HG03432 (cell line): Measurements from ENCODE around the gene HNRNPC.
"Not testable (repeated sequence)": the region's sequence is repeated elsewhere in the genome, so short reads cannot be mapped to it uniquely, and the experiment has no call there.

Experiments used
- ATAC-seq: cut with Tn5 transposase; IDR thresholded peaks from one replicate; pipeline ENCODE4 v1.9.1; 2021; ENCODE audit warnings: mild to moderate bottlenecking, moderate library complexity; ENCODE audit not compliant: unreplicated experiment

Gene HNRNPC

GRCh38 chr14:21248338-21248737, 20.9 kb downstream of the HNRNPC start:
- no peak for ATAC-seq

GRCh38 chr14:21245813-21246212, 23.4 kb downstream of the HNRNPC start:
- no peak for ATAC-seq

DNA sequence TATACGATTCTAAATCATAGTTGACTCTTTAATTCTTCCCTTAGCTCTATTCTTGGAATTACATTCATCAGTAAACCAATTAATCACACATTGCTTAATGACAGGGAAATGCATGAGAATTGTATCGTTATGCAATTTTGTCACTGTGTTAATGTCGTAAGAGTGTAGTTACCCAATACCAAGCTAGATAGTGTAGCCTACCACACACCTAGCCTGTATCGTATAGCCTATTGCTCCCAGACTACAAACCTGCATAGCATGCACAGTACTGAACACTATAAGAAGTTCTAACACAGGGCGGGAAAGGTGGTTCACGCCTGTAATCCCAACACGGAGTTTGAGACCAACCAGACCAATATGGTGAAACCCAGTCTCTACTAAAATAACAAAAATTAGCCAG, 24.7 kb downstream of the HNRNPC start:
- ATAC-seq, result no peak

DNA sequence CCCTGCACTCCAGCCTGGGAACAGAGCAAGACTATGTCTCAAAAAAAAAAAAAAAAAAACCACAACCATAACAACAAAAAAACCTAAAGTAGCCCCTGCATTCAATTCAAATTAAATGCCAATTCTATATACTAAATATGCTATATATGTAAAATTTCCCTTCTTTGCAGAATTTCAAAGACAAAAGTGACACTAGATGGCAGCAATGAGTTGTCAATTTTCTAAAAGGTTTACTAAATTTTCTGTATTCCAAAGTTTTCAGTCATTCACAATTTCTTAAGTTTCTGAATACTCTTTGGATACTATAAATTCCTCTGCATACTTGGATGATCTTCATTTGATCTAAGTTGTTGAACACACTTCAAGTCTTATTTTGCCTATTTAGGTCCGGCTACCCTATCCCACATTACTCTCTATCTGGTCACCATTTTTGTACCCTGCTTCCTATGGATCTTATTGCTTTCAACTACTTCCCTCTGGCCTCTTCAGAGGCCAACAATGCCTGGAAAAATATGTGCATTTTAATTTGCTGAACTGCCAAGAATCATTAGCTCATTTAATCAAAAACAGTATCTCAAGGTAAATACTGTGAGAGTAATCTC, 27.9 kb downstream of the HNRNPC start:
- no peak for ATAC-seq

DNA sequence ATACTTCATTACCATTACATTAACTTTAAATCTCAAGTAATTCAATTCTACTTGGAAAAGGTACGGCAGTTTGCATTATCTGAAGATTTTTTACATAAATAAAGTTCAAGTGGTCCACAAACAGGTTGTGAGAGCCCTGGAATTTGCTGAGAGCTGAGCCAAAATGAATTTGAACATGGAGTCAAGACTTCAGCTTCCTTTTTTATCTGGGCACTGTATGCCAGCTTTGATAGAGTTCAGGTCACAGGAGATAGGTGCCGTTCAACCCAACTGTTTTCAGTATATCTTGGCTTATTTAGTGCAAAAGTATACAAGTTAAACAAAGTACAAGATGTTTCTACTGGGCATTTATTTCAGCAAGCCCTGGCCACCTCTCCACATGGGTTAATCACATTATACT, 28.8 kb downstream of the HNRNPC start:
- no peak for ATAC-seq

- no peak for ATAC-seq
These were observed 30.3 kb downstream of the HNRNPC start for GRCh38 chr14:21238823-21239518.

DNA sequence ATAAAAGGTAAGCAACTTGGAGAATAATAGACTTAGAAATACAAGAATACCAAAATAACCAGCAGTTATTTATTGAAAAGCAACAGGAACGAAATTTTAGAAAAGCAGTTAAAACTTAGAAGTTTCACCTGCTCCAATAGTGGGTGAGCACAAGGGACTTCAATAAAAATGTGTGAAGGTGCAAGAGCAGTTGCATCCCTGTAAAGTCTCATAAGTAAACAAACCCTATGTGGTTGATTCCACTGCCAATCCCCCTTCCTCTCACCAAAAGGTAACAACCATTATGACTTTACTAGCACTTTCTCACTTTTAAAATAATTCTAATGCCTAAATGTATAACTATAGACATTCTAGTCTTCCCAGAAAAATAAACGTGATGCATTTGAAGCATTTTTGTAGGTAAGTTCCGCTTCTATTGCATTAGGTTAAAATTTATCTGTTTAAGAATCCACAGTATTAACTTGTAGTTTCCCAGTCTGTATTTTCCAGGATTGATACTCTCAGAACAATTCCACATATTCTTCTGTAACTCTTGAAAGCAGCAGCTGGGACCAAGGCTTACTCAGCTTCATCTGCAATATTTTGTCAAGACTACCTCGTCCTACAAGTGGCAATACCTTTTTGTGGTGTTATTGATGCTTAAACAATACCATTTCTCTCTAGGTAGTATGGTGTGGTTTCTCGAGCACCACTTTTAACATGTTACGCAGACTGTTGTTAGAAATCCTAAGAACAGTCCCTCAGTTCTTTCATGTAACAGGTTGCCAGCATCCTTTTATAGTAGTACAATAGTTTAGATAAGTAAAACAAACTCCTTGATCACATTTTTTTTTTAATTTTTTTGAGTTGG, 32.1 kb downstream of the HNRNPC start:
- ATAC-seq, result no peak

DNA sequence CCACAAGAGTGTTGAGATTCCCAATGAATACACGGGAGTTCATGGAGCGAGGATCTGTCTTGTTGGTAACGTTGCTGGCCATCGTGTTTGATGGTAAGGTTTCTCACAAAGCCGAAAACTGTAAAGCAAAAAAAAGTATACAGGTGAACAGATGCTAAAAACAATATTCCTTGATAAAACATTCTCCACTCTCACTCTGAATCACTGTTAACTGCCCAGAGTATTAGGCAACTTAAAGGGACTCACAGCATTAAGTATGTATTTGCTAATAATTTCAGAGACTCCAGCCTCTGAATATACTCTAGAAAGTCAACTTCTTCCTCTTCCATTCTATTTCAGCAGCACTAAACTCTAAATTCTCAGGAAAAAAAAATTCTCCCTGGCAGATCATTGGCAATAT, 35.1 kb downstream of the HNRNPC start:
- no peak for ATAC-seq

- no peak for ATAC-seq
These were observed 35.7 kb downstream of the HNRNPC start for GRCh38 chr14:21233457-21234076.

DNA sequence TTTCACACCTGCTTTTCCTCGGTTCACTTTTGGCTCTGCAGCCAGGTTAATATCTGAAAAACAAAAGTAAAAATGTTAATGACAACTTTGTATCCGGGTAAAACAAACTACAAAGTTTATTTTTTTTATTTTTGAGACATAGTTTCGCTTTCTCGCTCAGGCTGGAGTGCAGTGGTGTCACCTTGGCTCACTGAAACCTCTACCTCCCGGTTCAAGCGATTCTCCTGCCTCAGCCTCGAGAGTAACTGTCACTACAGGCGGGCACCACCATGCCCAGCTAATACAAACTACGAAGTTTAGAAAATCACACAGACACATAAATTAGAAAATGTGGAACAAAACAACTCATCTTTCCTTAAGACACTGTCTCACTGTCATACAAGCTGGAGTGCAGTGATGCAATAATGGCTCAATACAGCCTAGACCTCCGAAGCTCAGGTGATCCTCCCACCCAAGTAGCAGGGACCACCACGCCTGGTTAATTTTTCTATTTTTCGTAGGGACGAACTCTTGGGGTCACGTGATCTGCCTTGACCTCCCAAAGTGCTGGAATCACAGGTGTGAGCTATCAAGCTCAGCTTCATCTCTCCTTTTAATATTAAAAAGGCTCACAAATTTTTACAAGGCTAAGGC, 38.1 kb downstream of the HNRNPC start:
- ATAC-seq, result no peak

DNA sequence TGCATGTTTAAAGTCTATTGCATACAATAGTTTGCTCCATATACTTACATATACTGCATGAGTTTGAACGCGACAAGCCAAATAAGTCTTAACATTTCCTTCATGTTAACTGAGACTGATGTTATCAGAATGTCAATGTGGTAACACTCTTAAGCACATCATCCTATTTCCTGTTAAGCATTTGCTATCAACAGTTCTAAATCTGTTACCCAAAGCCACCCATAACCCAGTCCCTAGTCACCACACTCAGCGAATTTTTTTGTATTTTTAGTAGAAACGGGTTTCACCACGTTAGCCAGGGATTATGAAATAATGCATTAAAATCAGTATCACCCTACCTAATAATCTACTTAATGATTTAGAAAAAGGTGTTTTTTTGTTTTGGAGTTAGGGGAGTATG, 39.4 kb downstream of the HNRNPC start:
- ATAC-seq, result no peak

DNA sequence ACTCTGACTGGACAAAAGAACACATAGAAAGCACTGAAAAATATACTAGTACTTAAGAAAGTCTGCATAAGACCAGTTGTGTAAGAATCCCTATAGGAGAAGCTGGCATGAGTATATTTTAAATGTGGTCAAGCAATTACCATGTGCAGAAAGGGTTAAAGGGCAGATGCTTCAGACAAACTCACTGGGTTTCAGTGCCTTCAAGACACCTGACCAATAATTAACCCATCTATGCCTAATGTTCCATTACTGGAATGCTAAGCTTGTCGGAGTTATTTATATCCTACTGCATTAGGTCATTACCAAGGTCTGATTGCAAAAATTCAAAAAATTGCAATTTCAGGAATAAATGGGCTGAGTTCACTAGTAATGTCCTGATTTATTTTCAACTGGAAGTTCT, 41.3 kb downstream of the HNRNPC start:
- ATAC-seq, result no peak

- ATAC-seq, result no peak
These were observed 42.1 kb downstream of the HNRNPC start for GRCh38 chr14:21227150-21227549.

- ATAC-seq, result no peak
These were observed 42.8 kb downstream of the HNRNPC start for GRCh38 chr14:21226467-21226866.

DNA sequence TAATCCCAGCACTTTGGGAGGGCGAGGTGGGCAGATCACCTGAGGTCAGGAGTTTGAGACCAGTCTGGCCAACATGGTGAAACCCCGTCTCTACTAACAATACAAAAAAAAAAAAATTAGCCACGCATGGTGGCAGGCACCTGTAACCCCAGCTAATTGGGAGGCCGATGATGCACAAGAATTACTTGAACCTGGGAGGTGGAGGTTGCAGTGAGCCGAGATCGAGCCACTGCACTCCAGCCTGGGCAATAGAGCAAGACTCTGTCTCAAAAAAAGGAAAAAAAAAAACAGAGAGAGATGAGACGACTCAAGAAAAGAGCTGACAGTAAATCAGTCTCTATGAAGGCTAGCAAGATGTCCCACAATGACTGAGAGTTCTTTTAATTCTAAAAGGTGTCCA, 44.1 kb downstream of the HNRNPC start:
- ATAC-seq, result not testable (repeated sequence)

GRCh38 chr14:21220874-21221477, 48.3 kb downstream of the HNRNPC start:
- no peak for ATAC-seq

DNA sequence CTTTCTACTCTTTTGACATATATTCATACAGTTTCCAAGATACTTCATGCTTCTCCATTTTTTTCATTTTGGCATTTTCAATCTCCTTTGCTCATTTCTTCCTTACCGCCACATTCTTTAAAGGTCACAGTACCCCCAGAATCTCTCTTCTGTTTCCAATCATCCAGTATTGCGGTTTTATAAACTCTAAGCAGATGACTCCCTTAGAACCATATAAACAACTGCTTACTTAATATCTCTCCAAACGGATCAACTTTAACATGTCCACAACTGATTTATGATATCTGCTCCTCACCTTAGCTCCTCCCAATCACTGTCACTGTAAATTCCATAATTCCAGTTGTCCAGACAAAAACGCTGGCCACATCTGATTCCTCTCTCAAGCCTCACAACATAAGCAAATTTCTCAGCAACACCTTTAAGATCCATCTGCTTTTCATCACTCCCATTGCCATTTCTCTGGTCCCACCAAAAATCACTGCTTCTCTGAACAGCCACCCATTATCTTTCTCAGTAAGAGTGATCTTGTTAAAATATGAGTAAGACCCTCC, 49.6 kb downstream of the HNRNPC start:
- ATAC-seq, result no peak

DNA sequence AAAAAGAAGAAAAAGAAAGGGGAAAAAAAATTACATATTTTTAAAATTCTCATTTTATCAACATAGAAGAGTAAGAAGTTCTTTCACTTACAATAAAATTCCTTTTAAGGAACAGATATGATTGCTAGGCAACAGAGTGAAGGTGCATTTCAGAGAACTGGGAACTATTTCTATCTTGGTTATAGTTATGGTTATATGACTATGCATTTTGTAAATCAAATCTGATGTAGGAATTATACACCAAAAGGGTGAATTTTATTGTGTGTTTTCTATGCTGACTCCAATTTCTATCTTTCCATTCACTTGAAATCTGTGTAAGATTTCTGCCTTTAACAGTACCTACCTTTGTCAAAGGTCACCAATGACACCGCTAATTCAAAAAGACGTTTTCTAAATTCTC, 50.1 kb downstream of the HNRNPC start:
- no peak for ATAC-seq

- ATAC-seq, result no peak
These were observed 53.4 kb downstream of the HNRNPC start for GRCh38 chr14:21215879-21216251.

DNA sequence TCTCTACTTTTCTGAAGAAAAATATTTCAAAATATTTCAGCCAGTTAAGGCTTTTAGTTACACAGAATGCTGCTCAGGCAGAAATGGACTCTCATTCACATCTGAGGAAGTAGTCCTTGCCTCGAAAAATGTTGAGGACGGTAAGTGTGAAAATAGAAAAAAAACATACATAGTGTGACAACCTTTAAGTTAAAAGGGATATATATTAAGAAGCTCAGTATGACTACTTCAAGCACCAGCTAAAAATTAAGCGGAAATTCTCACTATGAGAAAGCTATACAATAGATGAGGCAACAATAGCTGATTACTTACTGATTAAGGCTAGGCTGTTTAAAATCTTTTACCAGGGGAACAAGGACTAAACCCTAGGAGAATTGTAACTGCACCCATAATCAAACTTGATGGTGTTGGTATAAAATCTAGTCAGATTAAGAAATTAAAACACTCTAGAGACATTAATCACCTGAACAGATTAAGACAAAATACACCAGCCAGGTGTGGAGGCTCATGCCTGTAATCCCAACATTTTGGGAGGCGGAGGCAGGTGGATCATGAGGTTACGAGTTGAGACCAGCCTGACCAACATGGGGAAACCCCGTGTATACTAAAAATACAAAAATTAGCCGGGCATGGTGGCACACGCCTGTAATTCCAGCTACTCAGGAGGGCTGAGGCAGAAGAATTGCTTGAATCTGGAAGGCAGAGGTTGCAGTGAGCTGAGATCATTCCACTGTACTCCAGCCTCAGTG, 53.9 kb downstream of the HNRNPC start:
- no peak for ATAC-seq
